Smooth muscle cell (in vitro differentiated cells): ENCODE results near the gene SLC22A23. TPM values are rescaled to one million over a fixed set of nuclear protein-coding genes. Genes with fewer than 3 reads are reported as not detected.

Experiments used
- DNase-seq: peaks from one replicate; lab custom pipeline; 2025; ENCODE audit not compliant: unreplicated experiment; lab: John Stamatoyannopoulos, UW
- H2AFZ ChIP-seq: fragments of 200-600 bp; sonication (generic); 2 replicates; pipeline ENCODE4 v1.6.0; 2016; ENCODE audit warnings: antibody characterized with exemption, low read depth, mild to moderate bottlenecking
- H3F3A ChIP-seq: fragments of 200-600 bp; sonication (generic); 2 replicates; pipeline ENCODE4 v1.6.0; 2017; ENCODE audit warnings: antibody characterized with exemption, low read depth
- H3K27ac ChIP-seq: fragments of 200-600 bp; sonication (generic); 2 replicates; pipeline ENCODE4 v1.5.1; 2016; ENCODE audit warnings: low read depth, mild to moderate bottlenecking
- H3K27me3 ChIP-seq: fragments of 200-600 bp; sonication (generic); 2 replicates; pipeline ENCODE4 v1.6.1; 2016; ENCODE audit warnings: low read depth, mild to moderate bottlenecking
- H3K36me3 ChIP-seq: fragments of 200-600 bp; sonication (generic); 2 replicates; pipeline ENCODE4 v1.5.1; 2016; ENCODE audit warnings: low read depth
- H3K4me1 ChIP-seq: fragments of 200-600 bp; sonication (generic); 2 replicates; pipeline ENCODE4 v1.5.1; 2016; ENCODE audit warnings: low read depth
- H3K4me2 ChIP-seq: fragments of 200-600 bp; sonication (generic); 2 replicates; pipeline ENCODE4 v1.6.0; 2016; ENCODE audit warnings: mild to moderate bottlenecking
- H3K4me3 ChIP-seq: fragments of 200-600 bp; sonication (generic); 2 replicates; pipeline ENCODE4 v1.5.1; 2016; ENCODE audit warnings: mild to moderate bottlenecking
- H3K79me2 ChIP-seq: fragments of 200-600 bp; sonication (generic); 2 replicates; pipeline ENCODE4 v1.6.0; 2016; ENCODE audit warnings: low read depth, mild to moderate bottlenecking
- H3K9ac ChIP-seq: fragments of 200-600 bp; sonication (generic); 2 replicates; pipeline ENCODE4 v1.6.0; 2016; ENCODE audit warnings: low read depth
- H3K9me3 ChIP-seq: fragments of 200-600 bp; sonication (generic); replicated peaks from 2 replicates; pipeline ENCODE4 v1.5.1; 2016; ENCODE audit warnings: low read depth
- H4K20me1 ChIP-seq: fragments of 200-600 bp; sonication (generic); 2 replicates; pipeline ENCODE4 v1.6.0; 2016; ENCODE audit warnings: low read depth
- WGBS: methylation state at CpG from one replicate; pipeline ENCODE4 v1.1.7; 2016; ENCODE audit warnings: low lambda C conversion rate; 5-methylcytosine and 5-hydroxymethylcytosine counted together
- polyA plus RNA-seq: library from polyadenylated mRNA; unstranded; fragments of >200 nt; fragmentation: Nextera tagmentation; extraction: Ambion mirVana; gene quantifications from 2 replicates; pipeline ENCODE4 v1.2.1, GENCODE V29; 2016
- total RNA-seq: library from RNA; depleted of rRNA; stranded (reverse); fragments of >200 nt; gene quantifications from 2 replicates; pipeline ENCODE4 v1.2.3, GENCODE V29; 2014
- TF ChIP-seq, protein P1 (sequence below): fragments of 200-600 bp; sonication (generic); IDR thresholded peaks from 2 replicates; pipeline ENCODE4 v1.5.1; 2017; ENCODE audit warnings: borderline replicate concordance, mild to moderate bottlenecking, antibody characterized with exemption; ENCODE audit not compliant: insufficient read depth, poor library complexity, severe bottlenecking

SLC22A23 gene
- total and polyA plus RNA-seq, 2 experiments from 2014 or later, result 1.6 to 3.8 TPM

DNA sequence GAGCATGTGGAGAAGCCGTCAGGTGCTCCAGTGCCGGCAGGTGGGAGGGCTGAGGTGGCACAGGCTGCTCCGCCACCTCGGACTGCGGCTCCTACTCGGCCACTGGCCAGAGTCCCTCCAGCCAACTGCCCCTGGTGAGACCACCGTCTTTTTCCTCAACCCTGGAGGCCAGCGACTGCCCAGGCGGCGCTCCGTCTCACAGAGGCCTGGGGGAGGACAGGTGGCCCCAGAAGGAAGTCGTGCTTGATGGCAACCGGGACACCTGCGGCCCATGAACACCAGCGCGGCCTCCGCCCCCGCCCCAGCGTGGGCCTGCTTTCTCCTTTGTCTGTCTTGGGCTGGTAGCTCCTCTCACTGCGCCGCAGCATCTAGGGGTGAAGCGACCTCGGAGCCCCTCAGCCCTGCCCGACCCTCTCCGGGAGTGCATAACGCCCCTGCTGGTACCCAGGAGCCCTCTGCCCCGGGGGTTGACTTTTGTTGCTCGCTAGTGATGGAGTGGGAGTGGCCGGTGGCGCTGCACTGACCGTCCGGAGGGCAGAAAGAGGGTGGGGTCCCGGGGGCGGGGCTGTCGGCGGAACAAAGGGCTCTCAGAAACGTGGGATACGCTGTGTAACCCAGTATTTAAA is 228.7 kb downstream of the SLC22A23 start:
- Histone ChIP-seq H2AFZ (no peak overlapping the region), H4K20me1 (peaks cover 5% of the 10 kb centered on the region), H3K79me2 (no peaks in the 10 kb centered on the region), H3K27me3 (peaks cover 48% of the 10 kb centered on the region), H3K27ac (no peak overlapping the region), H3K4me2 (peak overlapping the region; percentile 84), H3K9ac (no peak overlapping the region), H3K4me3 (peak overlapping the region; percentile 57), H3K9me3 (no peaks in the 10 kb centered on the region), H3K4me1 (peaks cover 29% of the 10 kb centered on the region), H3K36me3 (no peaks in the 10 kb centered on the region), H3F3A (peaks cover 13% of the 10 kb centered on the region)
- TF ChIP-seq, protein P1, sequence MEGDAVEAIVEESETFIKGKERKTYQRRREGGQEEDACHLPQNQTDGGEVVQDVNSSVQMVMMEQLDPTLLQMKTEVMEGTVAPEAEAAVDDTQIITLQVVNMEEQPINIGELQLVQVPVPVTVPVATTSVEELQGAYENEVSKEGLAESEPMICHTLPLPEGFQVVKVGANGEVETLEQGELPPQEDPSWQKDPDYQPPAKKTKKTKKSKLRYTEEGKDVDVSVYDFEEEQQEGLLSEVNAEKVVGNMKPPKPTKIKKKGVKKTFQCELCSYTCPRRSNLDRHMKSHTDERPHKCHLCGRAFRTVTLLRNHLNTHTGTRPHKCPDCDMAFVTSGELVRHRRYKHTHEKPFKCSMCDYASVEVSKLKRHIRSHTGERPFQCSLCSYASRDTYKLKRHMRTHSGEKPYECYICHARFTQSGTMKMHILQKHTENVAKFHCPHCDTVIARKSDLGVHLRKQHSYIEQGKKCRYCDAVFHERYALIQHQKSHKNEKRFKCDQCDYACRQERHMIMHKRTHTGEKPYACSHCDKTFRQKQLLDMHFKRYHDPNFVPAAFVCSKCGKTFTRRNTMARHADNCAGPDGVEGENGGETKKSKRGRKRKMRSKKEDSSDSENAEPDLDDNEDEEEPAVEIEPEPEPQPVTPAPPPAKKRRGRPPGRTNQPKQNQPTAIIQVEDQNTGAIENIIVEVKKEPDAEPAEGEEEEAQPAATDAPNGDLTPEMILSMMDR, result no peak
- WGBS, result under 1% methylated on average over 35 of the region's 38 CpGs
- no peak for DNase-seq

DNA sequence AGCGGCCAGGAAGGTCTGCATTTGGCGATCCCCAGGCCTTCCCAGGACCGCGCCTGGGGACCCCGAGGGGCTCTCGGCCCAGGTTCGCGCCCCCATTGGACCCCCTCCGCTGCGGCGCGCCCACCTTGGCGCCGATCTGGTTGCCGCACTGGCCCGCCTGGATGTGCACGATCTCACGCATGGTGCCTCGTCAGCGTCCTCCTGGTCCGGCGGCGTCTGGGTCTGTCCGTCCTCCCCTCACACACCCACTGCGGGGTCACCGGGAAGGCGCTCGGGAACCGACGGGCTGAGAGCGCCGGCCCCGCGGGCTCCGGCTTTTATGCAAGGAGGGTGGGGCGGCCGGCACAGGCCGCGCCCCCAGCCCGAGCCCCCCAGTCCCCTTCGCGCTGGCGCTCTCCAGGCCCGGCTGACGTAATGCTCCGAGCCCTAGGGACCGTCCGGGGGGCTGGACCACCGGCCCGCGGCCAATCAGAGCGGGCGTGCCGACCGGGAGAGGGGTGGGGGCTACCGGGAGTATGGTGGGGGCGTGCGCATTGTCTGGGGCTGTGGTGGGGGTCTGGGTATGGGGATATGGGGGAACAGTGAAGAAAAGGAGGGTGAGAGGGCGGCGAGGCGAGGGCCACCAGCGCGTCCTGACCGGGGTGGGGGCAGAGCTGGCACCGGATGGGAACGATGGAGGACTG is 229.3 kb downstream of the SLC22A23 start, which contains the start of gene TUBB2B:
TUBB2B (minus strand) TSS at position 291 of the 683 bp plus-strand sequence; CDS start at position 181, 110 bp downstream.
- TF ChIP-seq, protein P1, result no peak
- no peaks in the 10 kb centered on the region for H3K9me3 ChIP-seq
- peak within 1 kb of the TSS; percentile 8 for H2AFZ ChIP-seq
- peak within 1 kb of the TSS; percentile 27 for H3K9ac ChIP-seq
- no peaks in the 10 kb centered on the region for H3K36me3 ChIP-seq
- H3K79me2 ChIP-seq, result no peaks in the 10 kb centered on the region
- H3K27me3 ChIP-seq, result peaks cover 41% of the 10 kb centered on the region
- peaks cover 5% of the 10 kb centered on the region for H4K20me1 ChIP-seq
- H3F3A ChIP-seq, result peaks cover 13% of the 10 kb centered on the region
- 1% methylated on average over 38 of the region's 66 CpGs for WGBS
- no peak within 1 kb of the TSS for H3K27ac ChIP-seq
- H3K4me1 ChIP-seq, result peaks cover 29% of the 10 kb centered on the region
- DNase-seq, result no peak
- H3K4me3 ChIP-seq, result peak within 1 kb of the TSS; percentile 57
- peak within 1 kb of the TSS; percentile 84 for H3K4me2 ChIP-seq

DNA sequence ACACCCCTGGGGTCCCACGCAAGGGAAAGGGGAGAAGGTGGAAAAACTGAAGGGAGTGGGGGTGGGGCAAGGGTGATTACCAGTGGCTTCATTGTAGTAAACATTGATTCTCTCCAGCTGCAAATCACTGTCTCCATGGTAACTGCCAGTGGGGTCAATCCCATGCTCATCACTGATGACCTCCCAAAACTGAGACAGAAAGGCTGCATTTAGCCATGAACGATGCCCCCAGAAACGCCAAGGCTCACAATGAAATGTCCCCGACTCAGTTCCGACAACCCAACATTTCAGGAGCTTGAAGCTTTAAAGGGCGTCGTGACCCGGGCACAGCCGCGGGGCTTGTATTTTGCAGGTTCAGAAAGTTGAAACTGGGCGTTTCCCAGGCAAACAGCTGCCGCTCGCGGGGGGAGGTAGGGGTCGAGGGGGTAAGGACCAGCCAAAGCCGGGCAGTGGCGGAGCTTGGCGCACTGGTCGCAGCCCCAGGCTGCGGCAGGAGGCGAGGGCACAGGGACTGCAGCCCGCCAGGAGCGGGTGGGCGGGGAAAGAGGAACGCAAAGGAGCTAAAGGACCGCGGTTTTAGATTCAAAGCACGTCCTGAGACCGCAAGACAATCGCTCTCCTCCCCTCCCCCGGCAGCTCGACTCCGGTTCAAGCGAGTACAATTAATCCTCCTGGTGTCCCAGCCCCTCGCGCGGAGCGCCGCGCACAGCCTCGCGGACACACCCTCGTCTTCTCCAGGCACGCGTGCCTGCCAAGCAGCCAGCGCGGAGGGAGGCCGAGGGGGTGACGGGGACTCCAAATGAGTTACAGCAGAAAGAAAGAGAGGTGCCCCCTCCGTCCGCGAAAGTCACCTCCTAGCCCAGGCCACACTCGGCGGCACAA is 230.1 kb downstream of the SLC22A23 start:
- Histone ChIP-seq H3K4me2 (peak overlapping the region; percentile 84), H3K4me1 (peaks cover 29% of the 10 kb centered on the region), H3K36me3 (no peaks in the 10 kb centered on the region), H3K4me3 (peak overlapping the region; percentile 57), H3K27ac (no peak overlapping the region), H3K79me2 (no peaks in the 10 kb centered on the region), H3K9me3 (no peaks in the 10 kb centered on the region), H3K9ac (peak overlapping the region; percentile 27), H3F3A (peaks cover 13% of the 10 kb centered on the region), H2AFZ (peak overlapping the region; percentile 8), H3K27me3 (peaks cover 37% of the 10 kb centered on the region), H4K20me1 (peaks cover 5% of the 10 kb centered on the region)
- TF ChIP-seq, protein P1, result no peak
- no peak for DNase-seq
- 2% methylated on average over 53 of the region's 54 CpGs for WGBS
